Measurements from ENCODE around the gene SLC27A5.
"Not testable (repeated sequence)": the region's sequence is repeated elsewhere in the genome, so short reads cannot be mapped to it uniquely, and the experiment has no call there.

Gene SLC27A5

GRCh38 chr19:58492265-58492664, 19.5 kb downstream of the SLC27A5 start:
- peak in 3 of 14 donors; percentile 8 to 30 (median 30) for DNase-seq

GRCh38 chr19:58491393-58491792, 20.4 kb downstream of the SLC27A5 start:
- peak in 1 of 14 donors; percentile 30 for DNase-seq

- not testable (repeated sequence) for DNase-seq
These were observed 27.4 kb downstream of the SLC27A5 start for GRCh38 chr19:58484349-58484748.

- no peak for DNase-seq
These were observed 28.0 kb downstream of the SLC27A5 start for GRCh38 chr19:58483776-58484175.

GRCh38 chr19:58482372-58482771, 29.4 kb downstream of the SLC27A5 start:
- no peak for DNase-seq

- no peak for DNase-seq
These were observed 31.0 kb downstream of the SLC27A5 start for GRCh38 chr19:58480831-58481230.

GRCh38 chr19:58480481-58480830, 31.3 kb downstream of the SLC27A5 start:
- no peak for DNase-seq

- no peak for DNase-seq
These were observed 31.9 kb downstream of the SLC27A5 start for GRCh38 chr19:58479736-58480480.

- no peak for DNase-seq
These were observed 32.5 kb downstream of the SLC27A5 start for GRCh38 chr19:58479303-58479702.

- DNase-seq: no peak
These were observed 33.9 kb downstream of the SLC27A5 start for GRCh38 chr19:58477871-58478270.

GRCh38 chr19:58477130-58477529, 34.7 kb downstream of the SLC27A5 start:
- peak in 1 of 14 donors; percentile 48 for DNase-seq

GRCh38 chr19:58476498-58477015, 35.2 kb downstream of the SLC27A5 start:
- DNase-seq: peak in 3 of 14 donors; percentile 17 to 77 (median 39)

GRCh38 chr19:58475714-58476497, 35.9 kb downstream of the SLC27A5 start, which contains the start of gene ZNF446:
Gene ZNF446 (plus strand): TSS chr19:58476352. CDS start chr19:58477219, 867 bp downstream.
- peak; percentile 62 to 97 (median 94) for DNase-seq

- peak in 1 of 14 donors; percentile 49 for DNase-seq
These were observed 36.6 kb downstream of the SLC27A5 start for GRCh38 chr19:58474997-58475713.

GRCh38 chr19:58474291-58474996, 37.3 kb downstream of the SLC27A5 start:
- DNase-seq: no peak

- no peak for DNase-seq
These were observed 38.0 kb downstream of the SLC27A5 start for GRCh38 chr19:58473775-58474174.

GRCh38 chr19:58471736-58472135, 40.1 kb downstream of the SLC27A5 start:
- DNase-seq: no peak

GRCh38 chr19:58470837-58471543, 40.8 kb downstream of the SLC27A5 start:
- not testable (repeated sequence) for DNase-seq

- no peak for DNase-seq
These were observed 42.4 kb downstream of the SLC27A5 start for GRCh38 chr19:58469241-58470013.

GRCh38 chr19:58468216-58468839, 43.5 kb downstream of the SLC27A5 start:
- no peak for DNase-seq

Data from C1 segment of cervical spinal cord (tissue), 14 donors.